HG03097 (cell line): ENCODE measurements around the gene HHAT.
"Not testable (repeated sequence)": the region's sequence is repeated elsewhere in the genome, so short reads cannot be mapped to it uniquely, and the experiment has no call there.

Source experiments
- ATAC-seq: cut with Tn5 transposase; IDR thresholded peaks from one replicate; pipeline ENCODE4 v1.9.1; 2021; ENCODE audit not compliant: unreplicated experiment, low FRiP score

The HHAT gene

GRCh38 chr1:210352575-210352974, 23.9 kb downstream of the HHAT start:
- ATAC-seq: no peak

- not testable (repeated sequence) for ATAC-seq
Measured at GRCh38 chr1:210354305-210354704, 25.6 kb downstream of the HHAT start.

GRCh38 chr1:210358626-210359025, 29.9 kb downstream of the HHAT start:
- no peak for ATAC-seq

- no peak for ATAC-seq
Measured at GRCh38 chr1:210359255-210359654, 30.6 kb downstream of the HHAT start.

- ATAC-seq: peak; percentile 50
Measured at GRCh38 chr1:210360852-210361477, 32.3 kb downstream of the HHAT start.

- ATAC-seq: no peak
Measured at GRCh38 chr1:210361665-210362064, 33.0 kb downstream of the HHAT start.

GRCh38 chr1:210362526-210362925, 33.8 kb downstream of the HHAT start:
- ATAC-seq: no peak

GRCh38 chr1:210363119-210363518, 34.4 kb downstream of the HHAT start:
- no peak for ATAC-seq

GRCh38 chr1:210364479-210364878, 35.8 kb downstream of the HHAT start:
- no peak for ATAC-seq

- no peak for ATAC-seq
Measured at GRCh38 chr1:210366767-210367166, 38.1 kb downstream of the HHAT start.

- ATAC-seq: no peak
Measured at GRCh38 chr1:210367566-210367965, 38.9 kb downstream of the HHAT start.

GRCh38 chr1:210369425-210369824, 40.7 kb downstream of the HHAT start:
- no peak for ATAC-seq

GRCh38 chr1:210371916-210372315, 43.2 kb downstream of the HHAT start:
- no peak for ATAC-seq

GRCh38 chr1:210372491-210372890, 43.8 kb downstream of the HHAT start:
- no peak for ATAC-seq

- no peak for ATAC-seq
Measured at GRCh38 chr1:210372931-210373627, 44.4 kb downstream of the HHAT start.

GRCh38 chr1:210373628-210373877, 44.9 kb downstream of the HHAT start:
- ATAC-seq: no peak

- ATAC-seq: peak; percentile 78
Measured at GRCh38 chr1:210373878-210374599, 45.3 kb downstream of the HHAT start.

- ATAC-seq: no peak
Measured at GRCh38 chr1:210374600-210374953, 45.9 kb downstream of the HHAT start.

- no peak for ATAC-seq
Measured at GRCh38 chr1:210376836-210377372, 48.2 kb downstream of the HHAT start.

GRCh38 chr1:210377731-210378333, 49.1 kb downstream of the HHAT start:
- ATAC-seq: no peak

- ATAC-seq: no peak
Measured at GRCh38 chr1:210378736-210379135, 50.0 kb downstream of the HHAT start.
